ENCODE measurements around the gene SIGLEC5.
"Not testable (repeated sequence)": the region's sequence is repeated elsewhere in the genome, so short reads cannot be mapped to it uniquely, and the experiment has no call there.

SIGLEC5 gene, protein sequence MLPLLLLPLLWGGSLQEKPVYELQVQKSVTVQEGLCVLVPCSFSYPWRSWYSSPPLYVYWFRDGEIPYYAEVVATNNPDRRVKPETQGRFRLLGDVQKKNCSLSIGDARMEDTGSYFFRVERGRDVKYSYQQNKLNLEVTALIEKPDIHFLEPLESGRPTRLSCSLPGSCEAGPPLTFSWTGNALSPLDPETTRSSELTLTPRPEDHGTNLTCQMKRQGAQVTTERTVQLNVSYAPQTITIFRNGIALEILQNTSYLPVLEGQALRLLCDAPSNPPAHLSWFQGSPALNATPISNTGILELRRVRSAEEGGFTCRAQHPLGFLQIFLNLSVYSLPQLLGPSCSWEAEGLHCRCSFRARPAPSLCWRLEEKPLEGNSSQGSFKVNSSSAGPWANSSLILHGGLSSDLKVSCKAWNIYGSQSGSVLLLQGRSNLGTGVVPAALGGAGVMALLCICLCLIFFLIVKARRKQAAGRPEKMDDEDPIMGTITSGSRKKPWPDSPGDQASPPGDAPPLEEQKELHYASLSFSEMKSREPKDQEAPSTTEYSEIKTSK

DNA sequence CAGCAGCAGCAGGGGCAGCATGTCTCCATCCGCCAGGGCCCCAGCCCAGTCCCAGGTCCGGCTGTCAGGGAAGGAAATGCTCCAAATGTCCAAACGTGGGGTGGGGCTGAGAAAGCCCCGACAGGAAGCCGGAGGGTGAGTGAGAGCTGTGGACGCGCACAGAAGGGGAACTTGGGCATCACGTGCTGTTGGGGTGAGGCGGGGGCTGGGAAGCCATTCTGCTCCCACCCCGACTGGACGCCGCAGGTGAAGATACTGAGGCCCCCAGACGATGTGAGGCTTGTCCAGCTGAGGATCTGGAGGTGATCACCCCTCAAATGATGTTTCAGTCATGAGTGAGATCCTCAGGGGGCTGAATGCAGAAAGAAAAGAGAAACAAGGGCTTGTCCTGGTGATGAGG is at the start of gene SIGLEC5:
Gene SIGLEC5, minus strand, starts transcription at position 87 of the 400 bp plus-strand sequence. Its CDS starts 66 bp downstream, at position 21.
- not testable (repeated sequence) for DNase-seq (ENCODE audit: low read depth)

GRCh38 chr19:51676566-51677083 is 46.4 kb upstream of the SIGLEC5 start:
- DNase-seq (ENCODE audit: low read depth) = no peak

DNA sequence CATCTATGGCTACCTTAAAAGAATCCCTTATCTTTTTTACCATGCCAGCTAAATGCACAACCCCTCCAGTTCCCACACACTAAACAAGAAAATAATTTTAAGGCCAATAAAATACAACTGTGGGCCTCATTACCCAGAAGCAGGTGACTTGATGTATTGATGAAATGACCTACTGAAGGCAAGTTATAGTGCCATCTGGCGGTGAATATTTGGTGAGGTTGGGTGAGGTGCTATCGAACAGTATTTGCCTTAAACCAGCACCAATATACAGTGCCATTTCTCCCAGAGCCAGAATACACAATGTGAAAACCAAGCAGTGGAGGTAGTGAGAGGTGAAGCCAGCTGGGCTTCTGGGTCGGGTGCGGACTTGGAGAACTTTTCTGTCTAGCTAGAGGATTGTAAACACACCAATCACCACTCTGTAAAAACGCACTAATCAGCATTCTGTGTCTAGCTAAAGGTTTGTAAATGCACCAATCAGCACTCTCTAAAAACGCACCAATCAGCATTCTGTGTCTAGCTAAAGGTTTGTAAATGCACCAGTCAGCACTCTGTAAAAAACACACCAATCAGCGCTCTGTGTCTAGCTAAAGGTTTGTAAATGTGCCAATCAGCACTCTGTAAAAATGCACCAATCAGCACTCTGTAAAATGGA is 45.8 kb upstream of the SIGLEC5 start:
- not testable (repeated sequence) for DNase-seq (ENCODE audit: low read depth)

DNA sequence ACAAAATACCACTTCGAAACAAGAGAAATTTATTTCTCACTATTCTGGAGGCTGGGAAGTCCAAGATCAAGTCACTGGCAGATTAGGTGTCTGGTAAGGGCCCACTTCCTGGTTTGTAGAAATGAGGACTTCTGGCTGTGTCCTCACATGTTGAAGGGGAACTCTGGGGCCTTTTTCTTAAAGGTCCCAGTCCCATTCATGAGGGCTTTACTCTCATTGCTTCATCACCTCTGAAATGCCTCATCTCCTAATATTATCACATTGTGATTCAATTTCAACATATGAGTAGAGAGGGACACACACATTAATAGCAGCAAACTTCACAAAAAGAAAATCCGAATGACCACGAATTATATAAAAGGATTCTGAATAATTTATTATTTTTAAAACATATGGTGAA is 38.0 kb upstream of the SIGLEC5 start:
- no peak for DNase-seq (ENCODE audit: low read depth)

DNA sequence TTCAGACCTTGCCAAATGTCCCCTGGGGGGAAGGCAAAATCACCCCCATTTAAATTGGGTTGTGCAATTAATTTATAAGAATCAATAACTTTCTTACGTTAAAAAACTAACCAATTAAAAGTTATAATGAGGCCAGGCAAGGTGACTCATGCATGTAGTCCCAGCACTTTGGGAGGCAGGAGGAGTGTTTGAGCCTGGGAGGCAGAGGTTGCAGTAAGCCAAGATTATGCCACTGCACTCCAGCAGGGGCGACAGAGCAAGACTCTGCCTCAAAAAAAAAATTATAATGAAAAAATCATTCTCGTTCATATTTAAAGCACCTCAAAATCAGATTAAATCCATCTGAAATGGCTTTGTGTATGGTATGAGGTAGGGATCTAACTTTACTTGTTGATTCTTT is 34.8 kb upstream of the SIGLEC5 start:
- DNase-seq (ENCODE audit: low read depth) = no peak

GRCh38 chr19:51664131-51664530 is 33.9 kb upstream of the SIGLEC5 start:
- DNase-seq (ENCODE audit: low read depth) = no peak

DNA sequence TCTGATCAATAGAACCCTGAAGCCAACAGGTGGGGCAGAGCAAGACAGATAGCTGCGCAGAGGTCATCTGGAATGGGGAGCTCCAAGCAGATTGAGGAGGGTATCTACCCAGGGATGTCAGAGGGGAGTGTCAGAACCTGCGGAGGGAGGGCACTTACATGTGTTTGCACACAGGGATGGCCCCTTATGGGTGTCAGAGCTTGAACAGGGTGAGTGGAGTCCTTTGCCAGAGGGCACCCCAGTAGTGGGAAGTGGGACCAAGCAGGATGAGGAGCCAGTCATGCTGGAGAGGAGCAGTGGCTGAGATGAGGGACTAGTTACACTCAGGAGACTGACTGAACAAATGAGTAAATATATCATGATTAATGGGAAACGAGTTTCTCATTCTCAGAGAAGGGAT is 33.4 kb upstream of the SIGLEC5 start:
- DNase-seq (ENCODE audit: low read depth) = no peak

- DNase-seq (ENCODE audit: low read depth) = no peak
Measured at GRCh38 chr19:51660975-51661600, 30.9 kb upstream of the SIGLEC5 start.

- no peak for DNase-seq (ENCODE audit: low read depth)
Measured at GRCh38 chr19:51654783-51655182, 24.6 kb upstream of the SIGLEC5 start.

DNA sequence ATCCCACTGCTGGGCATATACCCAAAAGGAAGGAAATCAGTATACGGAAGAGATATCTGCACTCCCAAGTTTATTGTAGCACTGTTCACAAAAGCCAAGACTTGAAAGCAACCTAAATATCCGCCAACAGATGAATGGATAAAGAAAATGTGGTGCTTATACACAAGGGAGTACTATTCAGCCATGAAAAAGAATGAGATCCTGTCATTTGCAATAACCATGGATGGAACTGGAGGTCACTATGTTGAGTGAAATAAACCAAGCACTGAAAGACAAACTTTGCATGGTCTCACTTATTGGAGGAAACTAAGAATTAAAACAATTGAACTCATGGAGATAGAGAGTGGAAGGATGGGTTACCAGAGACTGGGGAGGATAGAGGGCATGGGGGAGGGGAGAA is 23.0 kb upstream of the SIGLEC5 start:
- DNase-seq (ENCODE audit: low read depth) = no peak

DNA sequence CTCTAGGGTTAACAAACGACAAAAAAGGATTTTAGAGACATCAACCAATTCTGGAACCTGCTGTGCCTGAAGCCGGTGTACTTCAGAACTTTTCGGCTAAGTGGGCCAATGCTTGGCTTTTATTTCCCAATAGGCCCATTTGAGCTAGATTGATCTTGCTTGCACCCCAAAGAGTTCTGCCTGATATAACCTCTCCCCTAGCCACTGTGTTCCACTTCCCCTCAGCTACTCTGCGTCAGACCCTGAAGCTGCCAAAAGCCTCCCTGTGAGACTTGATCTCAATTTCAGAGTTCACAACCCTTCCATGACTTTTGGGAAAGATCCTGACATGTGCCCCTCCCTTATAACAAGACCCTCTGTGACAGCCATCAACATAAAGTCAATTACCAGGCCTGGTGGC is 22.1 kb upstream of the SIGLEC5 start:
- DNase-seq (ENCODE audit: low read depth) = no peak

GRCh38 chr19:51651216-51651846 is 21.1 kb upstream of the SIGLEC5 start:
- DNase-seq (ENCODE audit: low read depth) = no peak

DNA sequence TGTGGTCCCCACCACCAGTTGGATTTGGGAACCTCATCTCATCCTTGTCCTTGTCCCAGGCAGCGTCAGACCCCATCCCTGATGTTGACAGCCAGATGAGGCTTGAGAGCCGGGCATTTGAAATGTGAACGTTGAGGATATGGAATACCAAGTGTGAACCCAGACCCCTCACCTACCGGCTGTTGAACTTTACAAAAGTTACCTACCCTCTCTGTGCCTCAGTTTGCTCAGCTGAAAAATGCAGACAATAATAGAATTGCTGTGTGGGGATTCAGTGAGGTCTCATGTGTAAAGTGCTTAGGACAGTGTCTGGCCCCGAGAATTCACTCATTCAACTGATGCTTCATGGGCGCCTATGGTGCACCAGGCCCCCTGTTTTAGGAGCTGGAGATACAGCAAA is 17.1 kb upstream of the SIGLEC5 start:
- DNase-seq (ENCODE audit: low read depth) = no peak

DNA sequence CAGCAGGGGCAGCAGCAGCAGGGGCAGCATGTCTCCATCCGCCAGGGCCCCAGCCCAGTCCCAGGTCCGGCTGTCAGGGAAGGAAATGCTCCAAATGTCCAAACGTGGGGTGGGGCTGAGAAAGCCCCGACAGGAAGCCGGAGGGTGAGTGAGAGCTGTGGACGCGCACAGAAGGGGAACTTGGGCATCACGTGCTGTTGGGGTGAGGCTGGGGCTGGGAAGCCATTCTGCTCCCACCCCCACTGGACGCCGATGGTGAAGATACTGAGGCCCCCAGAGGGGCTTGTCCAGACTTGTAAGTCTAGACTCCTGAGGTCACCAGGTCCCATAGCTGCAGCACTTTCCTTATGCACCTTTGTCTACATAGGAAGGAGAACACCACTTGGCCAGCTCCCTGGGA is 16.5 kb upstream of the SIGLEC5 start, which contains the start of gene SIGLEC14:
Gene SIGLEC14, minus strand, starts transcription at position 96 of the 400 bp plus-strand sequence. Its CDS starts 66 bp downstream, at position 30.
- not testable (repeated sequence) for DNase-seq (ENCODE audit: low read depth)

DNA sequence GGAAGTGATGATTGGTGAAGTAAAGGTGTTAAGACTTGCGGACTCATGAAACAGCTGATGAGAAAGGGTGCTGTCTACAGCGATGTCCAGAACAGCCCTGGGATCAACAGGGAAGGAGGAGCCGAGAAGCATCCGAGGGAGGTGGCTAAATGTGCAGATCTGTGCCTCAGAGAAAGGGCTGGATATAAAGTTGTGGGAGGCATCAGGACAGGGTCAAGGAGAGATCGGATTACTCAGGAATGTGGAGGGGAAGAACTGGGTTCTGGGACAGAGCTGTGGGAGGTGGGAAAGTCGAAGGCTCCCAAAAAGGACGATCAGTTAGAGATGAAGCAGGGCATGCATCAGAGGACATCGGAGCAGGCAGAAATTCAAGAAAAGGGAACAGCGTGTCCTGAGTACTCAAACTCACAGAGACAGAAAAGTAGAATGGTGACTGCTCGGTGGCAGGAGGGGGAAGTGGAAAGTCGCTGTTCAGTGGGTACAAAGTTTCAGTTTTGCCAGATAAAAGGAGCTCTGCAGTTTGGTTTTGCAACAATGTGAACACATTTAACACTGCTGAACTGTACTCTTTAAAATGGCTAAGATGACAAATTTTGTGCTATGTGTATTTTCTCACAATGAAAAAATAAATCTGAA is 14.6 kb upstream of the SIGLEC5 start:
- DNase-seq (ENCODE audit: low read depth) = no peak

GRCh38 chr19:51641648-51642047 is 11.4 kb upstream of the SIGLEC5 start:
- no peak for DNase-seq (ENCODE audit: low read depth)

DNA sequence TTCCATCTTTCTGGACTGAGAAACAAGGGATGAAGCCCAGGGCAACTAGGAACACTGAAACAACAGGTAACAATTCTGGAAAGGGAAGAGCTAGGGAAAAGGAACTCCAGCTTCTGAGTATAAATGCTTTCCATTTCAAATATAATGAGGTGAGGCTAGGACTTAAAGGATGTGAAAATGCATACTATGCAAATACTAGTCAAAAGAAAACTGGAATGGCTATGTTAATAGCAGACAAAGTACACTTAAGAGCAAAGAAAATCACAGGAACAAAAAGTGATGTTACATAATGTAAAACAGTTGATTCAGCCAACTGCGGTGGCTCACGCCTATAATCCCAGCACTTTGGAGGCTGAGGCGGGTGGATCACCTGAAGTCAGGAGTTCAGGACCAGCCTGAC is 10.2 kb upstream of the SIGLEC5 start:
- no peak for DNase-seq (ENCODE audit: low read depth)

- DNase-seq (ENCODE audit: low read depth) = no peak
Measured at GRCh38 chr19:51639916-51640315, 9.7 kb upstream of the SIGLEC5 start.

DNA sequence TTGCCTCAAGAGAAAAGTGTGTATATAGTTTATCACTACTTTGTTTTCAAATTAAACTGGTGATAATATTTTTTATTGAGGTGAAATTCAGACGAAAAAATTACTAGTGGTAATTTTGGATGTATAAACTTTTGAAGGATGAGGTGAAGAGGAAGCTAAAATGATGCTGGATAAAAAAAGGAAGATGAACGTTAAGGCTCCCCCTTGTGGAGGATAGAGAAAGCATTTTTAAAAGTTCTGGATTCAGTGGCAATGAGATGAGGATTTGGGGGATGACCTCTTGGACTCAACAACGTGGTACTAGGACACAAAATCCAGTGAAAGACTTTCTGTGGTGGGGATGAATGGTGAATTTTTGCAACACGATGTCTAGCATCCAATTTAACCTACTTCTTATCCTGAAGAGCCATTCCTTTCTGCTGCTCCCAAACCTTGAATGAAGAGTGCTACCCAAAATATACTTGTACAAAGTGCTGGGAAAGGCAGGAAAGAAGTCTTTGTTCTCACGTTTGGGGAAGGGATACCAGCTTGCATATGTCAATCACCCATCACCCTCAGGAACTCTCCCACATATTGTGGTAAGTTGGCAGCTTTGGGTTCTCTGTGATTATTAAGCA is 7.3 kb upstream of the SIGLEC5 start:
- no peak for DNase-seq (ENCODE audit: low read depth)

DNA sequence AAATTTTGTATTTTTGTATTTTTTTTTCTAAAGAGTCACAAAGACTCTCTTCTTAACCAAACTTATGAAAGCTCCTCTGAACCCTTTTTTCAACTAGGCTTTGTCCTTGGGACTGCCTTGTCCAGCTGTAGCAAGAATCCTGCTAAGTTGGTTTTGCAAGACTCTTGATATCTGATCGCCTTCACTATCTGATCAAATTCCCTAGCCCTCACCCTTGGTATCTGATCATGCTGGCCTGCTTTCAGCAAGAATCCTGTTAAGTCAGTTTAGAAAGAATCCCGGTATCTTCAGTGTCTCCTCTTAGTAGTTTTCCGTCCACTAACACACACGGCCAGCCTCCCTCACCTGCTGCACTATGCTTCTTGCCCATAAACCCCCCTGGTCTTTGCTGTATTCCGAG is 1.9 kb upstream of the SIGLEC5 start:
- no peak for DNase-seq (ENCODE audit: low read depth)

Data from GM04503 (cell line).